SJCRH30 (cell line): ENCODE data around the gene MED13L. TPM values are rescaled to one million over a fixed set of nuclear protein-coding genes. Genes with fewer than 3 reads are reported as not detected.
A peak's percentile ranks its signal among the peaks of the same experiment; 100 is the strongest.

ENCODE experiments used
- DNase-seq, 2 experiments: peaks; one replicate each; pipeline ENCODE4 v3.0.0-alpha.2; 2015 to 2020
- H3K27ac ChIP-seq: fragments of 250-450 bp; sonication (Bioruptor Pico); 2 replicates; pipeline ENCODE4 v1.5.1; 2020; ENCODE audit warnings: mild to moderate bottlenecking, moderate library complexity
- H3K27me3 ChIP-seq: fragments of 250-450 bp; sonication (Bioruptor Pico); 2 replicates; pipeline ENCODE4 v1.5.1; 2020; ENCODE audit warnings: mild to moderate bottlenecking, moderate library complexity
- H3K36me3 ChIP-seq: fragments of 250-450 bp; sonication (Bioruptor Pico); 2 replicates; pipeline ENCODE4 v1.5.1; 2020; ENCODE audit warnings: mild to moderate bottlenecking, moderate library complexity
- H3K4me1 ChIP-seq: fragments of 250-450 bp; sonication (Bioruptor Pico); 2 replicates; pipeline ENCODE4 v1.5.1; 2020; ENCODE audit warnings: mild to moderate bottlenecking, moderate library complexity
- H3K4me3 ChIP-seq: fragments of 250-450 bp; sonication (Bioruptor Pico); 2 replicates; pipeline ENCODE4 v1.5.1; 2020; ENCODE audit warnings: mild to moderate bottlenecking, moderate library complexity
- H3K9me3 ChIP-seq: fragments of 250-450 bp; sonication (Bioruptor Pico); replicated peaks from 2 replicates; pipeline ENCODE4 v1.5.1; 2020; ENCODE audit warnings: mild to moderate bottlenecking, moderate library complexity
- total RNA-seq: library from RNA; depleted of rRNA; stranded (reverse); fragments of >200 nt; shearing (Covaris generic); gene quantifications from 2 replicates; pipeline ENCODE4 v1.2.3, GENCODE V29; 2014

MED13L gene
- total RNA-seq, 1 experiment from 2014 or later, result 62.0 TPM

DNA sequence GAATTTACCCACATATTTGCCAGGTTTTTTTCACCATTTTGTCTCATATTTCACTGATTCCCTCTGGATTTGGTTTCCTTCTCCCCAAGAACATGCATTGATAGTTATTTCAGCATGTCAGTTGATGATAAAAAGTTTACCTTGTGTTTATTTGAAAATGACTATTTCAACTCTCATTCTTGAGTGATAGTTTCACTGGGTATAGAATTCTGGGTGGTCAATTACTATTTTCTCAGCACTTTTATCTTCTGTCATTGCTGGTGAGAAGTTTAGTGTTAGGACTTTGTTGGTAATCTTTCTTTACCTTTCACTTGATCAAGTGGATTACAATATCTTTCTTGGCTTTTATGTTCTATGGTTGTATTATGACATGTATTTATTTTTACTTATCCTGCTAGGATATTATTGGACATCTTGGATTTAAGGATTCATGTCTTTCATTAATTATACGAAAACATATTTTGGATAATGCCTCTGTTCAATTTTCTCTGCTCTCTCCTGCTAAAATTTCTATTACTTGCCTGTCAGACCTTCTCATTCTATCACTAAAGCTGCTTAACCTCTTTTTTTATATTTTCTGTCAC lies 338.6 kb downstream of the MED13L start:
- no peak overlapping the region for H3K27ac ChIP-seq
- no peak for DNase-seq
- H3K27me3 ChIP-seq, result no peaks in the 10 kb centered on the region
- H3K4me3 ChIP-seq, result no peak overlapping the region
- H3K4me1 ChIP-seq, result no peaks in the 10 kb centered on the region
- no peaks in the 10 kb centered on the region for H3K36me3 ChIP-seq
- no peaks in the 10 kb centered on the region for H3K9me3 ChIP-seq

DNA sequence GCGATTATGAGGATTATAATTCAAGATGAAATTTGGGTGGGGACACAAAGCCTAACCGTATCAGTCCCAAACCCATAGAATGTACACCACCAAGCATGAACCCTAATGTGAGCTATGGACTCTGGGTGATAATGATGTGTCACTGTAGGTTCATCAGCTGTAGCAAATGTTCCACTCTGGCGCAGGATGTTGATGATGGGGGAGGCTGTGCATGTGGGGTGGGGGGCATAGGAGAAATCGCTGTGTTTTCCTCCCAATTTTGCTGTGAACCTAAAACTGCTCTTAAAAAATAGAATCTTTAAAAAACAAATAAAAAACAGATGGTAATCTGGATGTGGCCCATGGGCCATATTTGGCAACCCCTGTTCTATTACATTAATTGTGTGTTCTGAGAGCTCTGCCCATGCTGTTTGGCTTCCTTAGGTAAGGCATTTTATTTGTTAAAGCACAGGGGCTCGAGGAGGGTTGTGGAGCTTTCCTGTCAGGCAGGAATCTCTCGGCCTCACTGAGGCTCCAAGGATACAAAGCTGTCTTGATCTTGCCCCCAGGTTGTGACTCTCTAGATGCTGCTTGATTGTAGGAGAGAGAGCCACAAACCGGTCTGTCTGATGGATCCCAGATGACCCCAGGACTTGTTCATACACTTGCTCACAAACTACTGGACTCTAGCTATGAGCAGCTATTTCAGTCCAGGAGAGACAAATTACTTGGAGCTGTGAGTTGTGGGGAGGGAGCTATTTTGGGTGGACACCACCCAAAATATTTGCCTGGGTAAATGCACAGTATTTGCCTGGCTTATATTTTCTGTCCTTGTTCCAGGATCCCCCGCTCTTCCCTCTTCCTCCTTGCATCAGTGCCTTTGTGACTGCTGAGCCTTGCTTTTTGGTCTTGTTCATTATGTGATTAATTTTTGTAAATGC lies 340.2 kb downstream of the MED13L start:
- Histone ChIP-seq H3K9me3 (no peaks in the 10 kb centered on the region), H3K27me3 (no peaks in the 10 kb centered on the region), H3K4me1 (no peaks in the 10 kb centered on the region), H3K27ac (no peak overlapping the region), H3K36me3 (no peaks in the 10 kb centered on the region), H3K4me3 (no peak overlapping the region)
- DNase-seq, result no peak

- no peak for DNase-seq
These were observed 342.6 kb downstream of the MED13L start for GRCh38 chr12:115934877-115935276.

DNA sequence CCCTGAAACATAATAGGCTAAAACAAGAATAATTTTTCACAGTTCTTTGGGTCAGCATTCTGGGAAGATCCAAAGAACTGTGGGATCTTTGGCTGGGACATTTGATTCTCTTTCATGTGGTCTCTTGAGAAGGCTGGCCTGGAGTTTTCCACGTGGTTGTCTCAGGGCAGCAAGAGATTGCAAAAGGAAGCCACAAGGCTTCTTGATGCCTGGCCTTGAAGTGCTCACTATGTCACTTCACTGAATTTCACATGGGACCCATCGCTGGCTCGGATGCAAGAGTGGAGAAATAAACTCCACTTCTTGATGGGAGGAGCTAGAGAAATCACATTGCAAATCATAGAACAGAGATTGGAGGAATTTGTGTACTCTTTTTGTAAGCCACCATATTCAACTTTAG lies 343.4 kb downstream of the MED13L start:
- Histone ChIP-seq H3K4me3 (no peak overlapping the region), H3K27me3 (no peaks in the 10 kb centered on the region), H3K4me1 (no peaks in the 10 kb centered on the region), H3K27ac (no peak overlapping the region), H3K9me3 (no peaks in the 10 kb centered on the region), H3K36me3 (no peaks in the 10 kb centered on the region)
- DNase-seq, result no peak

More at GRCh38 chr12:115934877-115935276, 342.6 kb downstream of the MED13L start:
- Histone ChIP-seq H3K4me1 (no peaks in the 10 kb centered on the region), H3K36me3 (no peaks in the 10 kb centered on the region), H3K27ac (no peak overlapping the region), H3K27me3 (no peaks in the 10 kb centered on the region), H3K9me3 (no peaks in the 10 kb centered on the region), H3K4me3 (no peak overlapping the region)

GRCh38 chr12:115932066-115932465 lies 345.4 kb downstream of the MED13L start:
- H3K4me1 ChIP-seq, result no peaks in the 10 kb centered on the region
- H3K27me3 ChIP-seq, result no peaks in the 10 kb centered on the region
- H3K27ac ChIP-seq, result no peak overlapping the region
- no peak for DNase-seq
- no peak overlapping the region for H3K4me3 ChIP-seq
- no peaks in the 10 kb centered on the region for H3K9me3 ChIP-seq
- no peaks in the 10 kb centered on the region for H3K36me3 ChIP-seq

- Histone ChIP-seq H3K36me3 (no peaks in the 10 kb centered on the region), H3K4me1 (no peaks in the 10 kb centered on the region), H3K27ac (no peak overlapping the region), H3K9me3 (no peaks in the 10 kb centered on the region), H3K4me3 (no peak overlapping the region), H3K27me3 (no peaks in the 10 kb centered on the region)
- DNase-seq, result no peak
These were observed 347.2 kb downstream of the MED13L start for GRCh38 chr12:115930336-115930735.

GRCh38 chr12:115926037-115926670 lies 351.3 kb downstream of the MED13L start:
- Histone ChIP-seq H3K36me3 (no peaks in the 10 kb centered on the region), H3K4me3 (no peak overlapping the region), H3K27me3 (no peaks in the 10 kb centered on the region), H3K27ac (no peak overlapping the region), H3K4me1 (no peaks in the 10 kb centered on the region), H3K9me3 (peaks cover 8% of the 10 kb centered on the region; the same call in 1 of the 2 replicates)
- no peak for DNase-seq

DNA sequence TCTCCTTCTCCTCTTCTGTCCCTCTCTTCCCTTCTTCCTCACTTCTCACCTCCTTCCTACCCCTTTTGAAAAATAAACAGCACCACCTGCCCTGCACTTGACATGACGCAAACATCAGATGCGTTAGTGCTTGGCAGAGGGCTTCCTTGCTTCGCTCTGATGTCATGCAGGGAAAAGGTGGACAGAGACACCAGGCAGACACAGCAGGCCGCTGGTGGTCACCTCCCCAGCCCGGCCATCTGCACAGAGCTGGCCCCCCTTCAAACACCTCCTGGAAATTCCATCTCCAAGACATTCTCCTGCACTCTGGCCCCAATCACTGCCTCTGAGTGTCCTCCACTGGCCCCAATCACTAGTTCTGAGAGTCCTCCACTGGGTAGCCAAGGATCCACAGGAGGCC lies 353.6 kb downstream of the MED13L start:
- no peak for DNase-seq
- Histone ChIP-seq H3K27ac (no peak overlapping the region), H3K9me3 (peaks cover 8% of the 10 kb centered on the region; the same call in 1 of the 2 replicates), H3K36me3 (no peaks in the 10 kb centered on the region), H3K27me3 (no peaks in the 10 kb centered on the region), H3K4me1 (no peaks in the 10 kb centered on the region), H3K4me3 (no peak overlapping the region)

DNA sequence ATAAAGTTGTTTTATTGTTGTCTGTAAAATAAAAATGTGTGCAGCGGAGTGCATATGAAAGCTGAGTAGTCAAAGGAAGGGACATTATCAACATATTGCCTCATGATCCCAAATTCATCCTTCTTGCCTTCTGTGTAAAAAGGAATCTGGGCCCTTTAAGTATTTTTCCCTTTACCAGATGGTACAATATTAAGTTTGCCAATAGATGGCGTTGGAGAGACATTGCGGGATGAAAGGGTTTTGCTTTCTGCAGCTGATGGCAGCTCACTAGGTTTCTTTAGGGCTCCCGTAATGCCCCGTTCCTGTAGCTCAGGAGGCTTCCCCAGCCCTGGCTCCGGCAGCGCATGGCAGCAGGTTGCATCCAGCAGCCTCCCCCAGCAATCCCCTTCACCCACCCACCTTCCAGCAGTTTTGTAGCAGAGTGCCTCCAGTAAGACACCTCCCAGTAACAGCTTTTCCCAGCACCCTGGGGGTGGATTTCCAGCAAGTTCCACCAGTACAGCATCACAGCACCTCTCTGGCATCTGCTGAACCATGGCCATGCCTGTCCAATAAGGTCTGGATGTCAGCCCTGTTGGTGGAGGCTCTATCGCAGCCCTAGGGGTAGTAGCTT lies 354.4 kb downstream of the MED13L start:
- DNase-seq, result peak in 1 of 2 experiments; percentile 56
- H3K36me3 ChIP-seq, result no peaks in the 10 kb centered on the region
- H3K9me3 ChIP-seq, result peaks cover 8% of the 10 kb centered on the region; the same call in 1 of the 2 replicates
- H3K4me1 ChIP-seq, result no peaks in the 10 kb centered on the region
- no peaks in the 10 kb centered on the region for H3K27me3 ChIP-seq
- no peak overlapping the region for H3K4me3 ChIP-seq
- no peak overlapping the region for H3K27ac ChIP-seq

GRCh38 chr12:115920395-115921183 lies 356.9 kb downstream of the MED13L start:
- Histone ChIP-seq H3K27ac (no peak overlapping the region), H3K36me3 (no peaks in the 10 kb centered on the region), H3K4me3 (no peak overlapping the region), H3K27me3 (no peaks in the 10 kb centered on the region), H3K9me3 (peaks cover 8% of the 10 kb centered on the region; the same call in 1 of the 2 replicates), H3K4me1 (no peaks in the 10 kb centered on the region)
- DNase-seq, result no peak

DNA sequence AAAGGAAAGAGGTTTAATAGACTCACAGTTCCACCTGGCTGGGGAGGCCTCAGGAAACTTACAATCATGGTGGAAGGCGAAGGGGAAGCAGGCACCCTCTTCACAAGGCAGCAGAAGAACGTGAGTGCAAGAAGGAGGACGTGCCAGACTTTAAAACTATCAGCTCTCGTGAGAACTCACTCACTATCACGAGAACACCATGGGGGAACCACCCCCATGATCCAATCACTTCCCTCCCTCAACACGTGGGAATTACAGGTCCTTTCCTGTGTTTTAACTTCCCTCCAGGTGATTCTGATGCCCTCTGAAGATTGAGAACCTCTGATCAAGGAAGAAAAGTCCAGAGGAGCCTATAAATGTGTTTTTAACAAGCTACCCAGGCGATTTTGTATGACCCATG lies 358.7 kb downstream of the MED13L start:
- peaks cover 8% of the 10 kb centered on the region; the same call in 1 of the 2 replicates for H3K9me3 ChIP-seq
- no peaks in the 10 kb centered on the region for H3K4me1 ChIP-seq
- H3K4me3 ChIP-seq, result no peak overlapping the region
- H3K27ac ChIP-seq, result no peak overlapping the region
- no peak for DNase-seq
- no peaks in the 10 kb centered on the region for H3K36me3 ChIP-seq
- no peaks in the 10 kb centered on the region for H3K27me3 ChIP-seq

GRCh38 chr12:115916910-115917668 lies 360.4 kb downstream of the MED13L start:
- Histone ChIP-seq H3K27me3 (no peaks in the 10 kb centered on the region), H3K4me3 (no peak overlapping the region), H3K36me3 (no peaks in the 10 kb centered on the region), H3K4me1 (no peaks in the 10 kb centered on the region), H3K27ac (no peak overlapping the region), H3K9me3 (0 out of 2 replicates have a peak, but pooled peaks cover under 1% of the 10 kb centered on the region)
- DNase-seq, result peak; percentile 7 to 37

- Histone ChIP-seq H3K27me3 (no peaks in the 10 kb centered on the region), H3K4me1 (no peaks in the 10 kb centered on the region), H3K27ac (no peak overlapping the region), H3K4me3 (no peak overlapping the region), H3K36me3 (no peaks in the 10 kb centered on the region), H3K9me3 (no peaks in the 10 kb centered on the region)
- DNase-seq, result no peak
These were observed 363.4 kb downstream of the MED13L start for GRCh38 chr12:115914122-115914521.
